Measurements from ENCODE around the gene SLC7A10.
A peak's percentile ranks its signal among the peaks of the same experiment; 100 is the strongest.
"Not testable (repeated sequence)": the region's sequence is repeated elsewhere in the genome, so short reads cannot be mapped to it uniquely, and the experiment has no call there.

SLC7A10 gene

DNA sequence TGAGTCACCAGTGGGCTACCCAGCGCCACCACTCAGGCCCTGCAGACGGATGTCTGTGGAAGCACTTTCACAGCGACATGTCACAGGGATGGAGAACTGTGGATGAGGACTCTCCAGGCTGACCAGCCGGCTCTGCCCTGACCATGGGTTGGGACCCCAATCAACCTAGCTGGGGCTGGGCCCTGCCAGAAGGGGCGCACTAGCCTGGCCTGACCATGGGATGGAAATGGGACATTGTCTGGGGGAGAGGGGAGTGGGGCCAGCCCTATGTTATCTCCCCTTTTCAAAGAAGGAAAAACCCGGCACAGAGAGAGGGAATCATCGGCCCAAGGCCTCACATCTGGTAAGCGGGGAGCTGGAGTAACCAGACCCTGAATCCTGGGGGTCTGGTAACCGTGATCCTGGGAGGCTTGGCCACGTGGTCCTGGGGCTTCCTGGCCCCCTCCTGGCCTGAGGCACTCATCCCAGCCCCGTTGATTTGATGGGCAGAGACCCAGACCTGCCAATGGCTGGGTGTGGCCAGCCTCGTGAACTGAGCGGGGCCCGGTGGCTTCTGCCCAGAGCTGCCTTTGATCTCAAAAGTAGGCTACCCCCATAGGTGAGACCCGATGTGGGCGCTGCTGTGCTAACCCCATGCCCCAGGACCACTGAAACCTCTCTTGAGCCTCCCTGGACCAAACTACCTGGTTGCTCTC is 11.2 kb upstream of the SLC7A10 start:
- DNase-seq: no peak

DNA sequence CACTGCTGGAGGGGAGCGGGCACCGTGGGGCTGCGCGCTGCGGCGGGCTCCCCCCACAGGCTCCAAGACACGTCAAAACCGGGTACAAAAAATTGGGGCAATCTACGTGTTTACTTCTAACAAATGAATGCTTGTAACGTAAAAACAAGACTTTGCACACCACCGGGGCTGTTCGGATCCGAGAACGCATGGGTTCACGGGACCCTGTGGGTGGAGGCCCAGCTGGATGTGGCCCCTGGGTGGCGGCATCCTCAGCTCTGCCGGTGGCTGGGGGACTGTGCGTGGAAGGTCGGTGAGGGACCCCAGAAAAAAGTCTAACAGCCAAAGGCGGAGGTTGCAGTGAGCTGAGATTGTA is 10.3 kb upstream of the SLC7A10 start:
- DNase-seq: no peak

DNA sequence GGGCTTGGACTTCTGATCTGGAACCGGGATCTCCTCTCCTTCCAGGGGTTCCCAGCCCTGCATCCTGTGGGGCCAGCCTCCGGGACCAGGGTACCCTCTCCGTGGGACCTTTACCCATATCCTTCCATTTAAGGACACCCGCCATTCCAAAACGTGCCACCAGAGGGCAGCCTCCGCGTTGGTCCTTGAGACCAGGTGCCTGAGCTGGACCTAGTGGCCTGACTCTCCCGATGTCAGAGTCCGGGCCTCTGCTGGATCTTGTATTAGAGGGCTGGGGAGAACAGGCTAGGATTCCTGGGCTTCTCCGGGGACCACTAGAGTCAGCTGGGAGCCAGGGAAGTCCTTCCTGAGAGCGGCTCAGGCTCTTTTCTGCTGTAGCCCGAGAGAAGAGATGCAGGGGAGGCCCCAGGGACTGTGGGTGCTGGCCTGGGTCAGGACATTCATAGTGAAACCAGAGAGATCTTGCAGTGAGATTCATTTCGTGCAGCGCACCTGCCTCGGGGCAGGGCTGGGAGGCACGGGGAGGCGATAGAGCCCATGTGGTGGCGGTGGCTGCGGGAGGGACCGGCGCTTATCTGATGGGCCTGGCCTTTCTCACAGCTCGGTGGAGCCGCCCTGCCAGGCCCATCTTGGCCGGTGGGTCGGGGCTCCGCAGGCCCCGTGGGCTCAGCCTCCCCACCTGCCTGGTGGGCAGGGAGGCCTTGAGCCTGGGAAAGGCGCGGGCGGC is 9.8 kb upstream of the SLC7A10 start:
- DNase-seq: peak; percentile 25

DNA sequence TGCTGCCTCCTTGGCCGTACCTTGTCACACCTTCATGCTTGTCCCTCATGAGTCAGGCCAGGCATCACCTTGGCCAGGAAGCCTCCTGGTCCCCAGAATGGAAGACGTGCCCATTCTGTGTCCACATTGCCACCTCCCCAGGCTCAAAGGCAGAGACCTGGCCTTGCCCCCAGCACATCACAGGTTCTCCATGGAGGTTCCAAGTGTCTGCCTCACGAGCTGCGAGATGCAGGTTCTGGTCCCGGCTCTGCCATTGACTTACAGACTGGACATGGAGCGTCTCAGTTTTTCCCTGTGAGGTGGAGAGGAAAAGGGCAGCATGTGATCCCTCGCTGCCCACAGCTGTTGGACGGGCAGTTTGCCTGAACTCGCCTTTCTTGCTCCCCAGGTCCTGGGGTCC is 9.1 kb upstream of the SLC7A10 start:
- DNase-seq: no peak

DNA sequence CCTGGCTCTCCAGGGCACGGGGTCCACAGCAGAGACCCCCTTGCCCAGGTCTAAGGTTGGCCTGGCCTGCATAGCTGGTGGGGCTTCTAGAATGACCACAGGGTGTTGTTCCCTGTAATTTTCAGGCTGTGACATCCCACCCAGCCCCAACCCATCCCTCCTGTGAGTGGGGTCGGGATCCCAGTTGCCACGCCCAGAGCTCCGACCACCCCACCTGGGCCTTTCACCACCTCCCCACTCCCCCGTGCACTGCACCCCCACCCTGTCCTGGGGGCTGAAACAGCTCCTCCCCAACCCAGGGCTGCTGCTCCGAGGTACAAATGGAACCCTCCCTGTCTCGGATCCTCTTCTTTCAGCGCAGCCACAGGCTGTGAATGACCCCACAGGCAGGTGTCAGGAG is 8.4 kb upstream of the SLC7A10 start:
- DNase-seq: no peak

DNA sequence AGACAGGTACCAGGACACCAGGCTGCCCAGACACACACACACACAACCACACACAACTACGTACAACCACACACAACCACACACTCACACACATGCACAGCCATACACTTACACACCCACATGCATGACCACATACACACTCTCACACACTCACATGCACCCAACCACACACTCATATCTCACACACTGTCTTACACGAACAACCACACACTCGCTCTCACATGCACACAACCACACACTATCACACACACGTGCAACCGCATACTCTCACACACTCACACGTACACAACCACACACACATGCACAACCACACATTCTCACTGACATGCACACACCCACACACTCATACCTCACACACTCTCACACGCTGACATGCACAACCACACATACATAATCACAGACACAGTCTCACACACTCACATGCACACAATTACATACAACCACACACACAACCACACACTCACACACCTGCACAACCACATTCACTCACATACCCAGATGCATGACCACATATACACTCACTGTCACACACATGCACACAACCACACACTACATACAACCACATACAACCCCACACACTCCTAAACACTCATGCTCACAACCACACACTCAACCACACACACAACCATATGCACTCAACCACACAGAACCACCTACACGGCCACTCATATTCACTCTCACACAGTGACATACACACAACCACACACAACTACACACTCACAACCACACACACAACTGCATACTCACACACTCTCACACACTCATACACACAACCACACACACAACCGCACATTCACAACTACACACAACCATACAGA is 7.6 kb upstream of the SLC7A10 start:
- DNase-seq: no peak

- DNase-seq: no peak
Observed at GRCh38 chr19:33232656-33233055, 7.0 kb upstream of the SLC7A10 start.

DNA sequence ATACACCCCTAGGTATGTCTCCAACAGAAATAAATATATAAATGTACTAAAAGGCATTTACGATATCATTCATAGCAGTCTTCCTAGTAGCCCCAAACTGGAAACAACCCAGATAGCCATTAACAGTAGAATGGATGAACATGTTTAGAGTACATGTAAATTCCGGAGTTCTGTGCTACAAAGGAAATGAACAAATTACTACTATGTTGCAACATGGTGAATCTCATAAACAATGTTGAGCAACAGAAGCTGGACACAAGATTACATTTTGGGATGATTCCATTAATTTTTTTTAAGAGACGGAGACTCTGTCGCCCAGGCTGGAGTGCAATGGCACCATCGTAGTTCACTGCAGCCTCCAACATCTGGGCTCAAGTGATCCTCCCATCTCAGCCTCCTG is 5.9 kb upstream of the SLC7A10 start:
- DNase-seq: no peak

GRCh38 chr19:33229962-33230361 is 4.3 kb upstream of the SLC7A10 start:
- DNase-seq: no peak

GRCh38 chr19:33227870-33228599 is 2.4 kb upstream of the SLC7A10 start:
- no peak for DNase-seq

DNA sequence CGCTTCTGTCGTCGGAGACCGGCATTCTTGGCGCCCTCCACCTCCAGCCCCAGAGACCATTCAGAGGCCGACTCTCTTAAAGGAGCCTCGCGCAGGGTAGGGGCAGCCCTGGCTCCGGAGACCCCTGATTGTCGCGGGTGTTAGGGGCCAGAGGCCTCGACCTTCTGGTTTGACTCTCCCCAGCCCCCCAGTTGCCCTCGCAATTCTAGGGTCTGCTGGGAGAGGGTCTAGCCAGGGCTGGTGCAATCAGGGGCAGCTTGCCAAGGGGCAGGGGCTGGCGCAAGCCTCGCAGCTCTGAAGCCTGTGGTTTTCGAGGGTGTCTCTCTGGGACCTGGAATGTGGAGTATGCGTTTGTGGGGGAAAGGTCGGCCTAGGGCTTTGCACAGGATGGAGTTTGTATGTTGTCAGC is 1.6 kb upstream of the SLC7A10 start:
- DNase-seq: no peak

- DNase-seq: no peak
Observed at GRCh38 chr19:33226550-33227241, 1.0 kb upstream of the SLC7A10 start.

DNA sequence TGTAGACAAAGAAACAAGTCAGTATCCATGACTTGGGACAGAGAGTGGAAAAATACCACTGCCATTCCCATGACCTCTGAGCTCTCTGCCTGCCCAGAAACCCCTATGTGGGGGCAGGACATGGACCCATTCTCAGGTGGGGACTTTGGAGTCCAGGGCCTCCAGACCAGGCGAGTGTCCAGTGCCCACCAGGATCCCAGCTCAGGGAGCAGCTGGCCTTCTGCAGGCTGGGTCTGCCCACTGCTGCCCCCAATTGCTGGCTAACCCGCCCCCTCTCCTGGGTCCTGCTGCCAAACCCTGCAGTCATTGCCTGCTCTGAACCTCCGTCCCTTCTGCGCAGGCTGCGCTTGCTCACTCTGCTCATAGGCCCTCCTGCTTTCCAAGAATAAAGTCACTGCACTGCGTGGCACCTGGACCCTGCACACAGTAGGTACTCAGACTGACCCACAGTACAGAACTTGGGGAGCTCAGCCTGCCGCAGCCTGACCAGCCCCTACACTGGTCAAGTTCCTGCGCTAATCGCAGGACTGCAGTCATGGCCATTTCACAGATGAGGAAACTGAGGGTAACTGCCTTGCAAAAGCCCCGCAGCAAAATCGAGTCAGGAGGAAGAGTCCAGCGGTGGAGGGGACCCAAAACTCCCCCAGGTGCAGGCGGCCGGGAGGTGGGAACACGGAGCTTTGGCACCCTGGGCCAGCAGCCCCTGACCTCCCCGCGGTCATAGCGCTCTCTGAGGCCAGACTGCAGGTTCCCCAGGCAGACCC is 774 bp downstream of the SLC7A10 start:
- no peak for DNase-seq

- DNase-seq: not testable (repeated sequence)
Observed at GRCh38 chr19:33222255-33222654, 3.4 kb downstream of the SLC7A10 start.

- no peak for DNase-seq
Observed at GRCh38 chr19:33221638-33222037, 4.0 kb downstream of the SLC7A10 start.

- no peak for DNase-seq
Observed at GRCh38 chr19:33220735-33221134, 4.9 kb downstream of the SLC7A10 start.

DNA sequence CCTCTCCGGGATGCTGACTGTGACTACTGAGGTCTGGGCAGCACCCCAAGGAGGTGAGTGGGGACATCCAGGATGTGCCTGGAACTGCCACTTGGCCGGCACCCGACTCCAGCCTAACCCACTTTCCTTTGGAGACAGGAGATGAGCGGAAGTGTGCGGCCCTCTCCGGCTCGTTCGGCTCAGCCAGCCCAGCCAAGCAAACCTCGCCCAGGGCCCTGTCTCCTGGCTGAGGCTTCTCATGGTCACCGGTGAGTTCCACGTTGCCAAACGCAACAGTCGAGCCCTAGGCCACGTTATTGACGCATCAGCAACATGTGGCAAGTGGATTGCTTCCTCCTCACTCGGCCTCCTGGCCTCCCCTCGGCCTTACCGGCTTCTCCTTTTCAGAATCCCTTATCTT is 5.5 kb downstream of the SLC7A10 start:
- no peak for DNase-seq

GRCh38 chr19:33219261-33219815 is 6.3 kb downstream of the SLC7A10 start:
- DNase-seq: no peak

DNA sequence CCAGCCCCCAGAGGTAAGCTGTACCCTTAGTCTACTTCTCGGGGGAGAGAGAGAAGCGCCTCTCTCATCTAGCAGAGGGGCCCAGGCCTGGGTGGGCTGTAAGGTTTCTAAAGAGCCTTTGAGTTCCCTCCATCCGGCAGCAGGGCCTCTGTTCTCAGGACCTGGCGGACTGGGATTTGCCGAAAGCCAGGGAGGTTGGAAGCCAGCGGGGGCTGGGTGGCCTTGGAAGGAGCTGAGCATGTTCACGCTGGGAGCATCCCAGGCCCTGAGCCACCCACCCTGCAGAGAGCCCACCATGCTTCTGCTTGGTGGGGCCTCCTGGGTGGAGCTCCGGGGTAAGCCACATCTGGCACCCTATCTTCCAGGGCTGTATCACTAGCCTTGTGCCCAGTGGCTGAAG is 7.8 kb downstream of the SLC7A10 start:
- no peak for DNase-seq

- DNase-seq: no peak
Observed at GRCh38 chr19:33216198-33216830, 9.3 kb downstream of the SLC7A10 start.
